ENCODE data around the gene TNK1.
"Not testable (repeated sequence)": the region's sequence is repeated elsewhere in the genome, so short reads cannot be mapped to it uniquely, and the experiment has no call there.

TNK1 gene

DNA sequence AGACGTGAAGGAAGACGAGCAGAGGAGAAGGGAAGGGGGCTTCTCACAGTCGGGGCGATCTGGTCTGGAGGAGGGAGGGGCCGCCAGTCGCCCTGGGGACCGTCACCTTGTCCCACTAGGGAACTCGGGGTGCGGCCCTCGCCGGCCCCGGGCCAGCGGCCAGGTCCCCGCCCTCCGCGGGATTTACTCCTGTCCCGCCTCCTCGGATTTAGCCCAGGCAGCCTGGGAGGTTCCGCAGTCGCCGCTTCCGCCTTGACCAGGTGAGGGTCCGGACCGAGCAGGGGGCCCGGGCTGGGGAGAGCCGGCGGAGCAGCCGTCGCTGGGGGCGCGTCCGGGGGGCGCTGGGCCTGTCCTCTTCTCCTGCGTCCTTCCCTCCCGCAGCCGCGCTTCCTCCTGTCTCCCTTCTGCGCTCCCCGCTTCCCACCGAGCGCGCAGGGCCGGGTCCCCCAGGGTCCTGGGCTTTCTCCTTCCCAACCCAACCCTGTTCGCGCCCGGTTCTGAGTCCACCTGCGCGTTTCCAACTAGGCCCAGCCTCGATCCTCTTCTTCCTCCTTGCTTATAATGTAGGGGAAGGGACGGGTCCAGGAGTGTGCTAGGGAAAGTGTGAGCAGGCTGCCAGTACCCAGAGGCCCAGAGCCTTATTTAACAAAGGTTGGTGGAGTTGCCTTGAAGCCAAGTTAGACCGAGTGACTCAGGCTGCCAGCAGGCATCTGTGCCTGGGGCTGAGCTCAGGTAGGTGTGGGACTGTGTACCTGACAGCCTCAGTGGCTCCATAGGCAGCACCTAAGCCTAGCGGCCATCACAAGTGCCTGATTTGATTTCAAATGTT lies at the start of gene TNK1:
TNK1 (plus strand) TSS at position 235 of the 829 bp plus-strand sequence. CDS start 1,838 bp downstream, outside the sequence.
- no peak for DNase-seq

DNA sequence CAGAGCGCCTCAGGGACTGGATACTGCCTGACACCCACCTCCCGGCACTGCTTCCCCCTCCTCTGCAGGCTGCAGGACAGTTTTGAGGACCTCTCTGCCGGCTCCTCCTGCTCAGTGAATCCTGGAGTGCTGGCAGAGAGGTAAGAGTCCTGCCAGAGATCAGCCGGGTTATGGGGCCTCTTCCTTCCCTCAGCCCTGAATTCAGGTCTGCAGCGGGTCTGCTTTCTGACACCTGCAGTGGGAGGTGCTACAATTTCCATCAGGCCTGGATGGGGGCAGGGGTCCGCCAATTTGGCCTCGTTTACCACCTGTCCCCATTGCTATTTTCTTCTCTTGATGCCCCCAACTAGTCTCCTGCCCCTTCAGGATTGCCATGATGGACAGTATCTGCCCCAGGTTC lies 48.8 kb upstream of the TNK1 start:
- DNase-seq, result no peak

DNA sequence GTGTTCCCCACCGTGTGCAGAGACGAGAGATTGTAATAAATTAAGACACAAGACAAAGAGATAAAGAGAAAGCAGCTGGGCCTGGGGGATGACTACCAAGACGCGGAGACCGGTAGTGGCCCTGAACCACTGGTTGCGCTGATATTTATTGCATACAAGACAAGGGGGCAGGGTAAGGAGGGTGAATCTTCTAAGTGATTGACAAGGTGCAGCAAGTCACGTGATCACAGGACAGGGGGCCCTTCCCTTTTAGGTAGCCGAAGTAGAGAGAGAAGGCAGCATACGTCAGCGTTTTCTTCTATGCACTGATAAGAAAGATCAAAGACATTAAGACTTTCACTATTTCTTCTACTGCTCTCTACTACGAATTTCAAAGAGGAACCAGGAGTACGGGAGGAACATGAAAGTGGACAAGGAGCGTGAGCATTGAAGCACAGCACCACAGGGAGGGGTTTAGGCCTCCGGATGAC lies 48.3 kb upstream of the TNK1 start:
- DNase-seq, result not testable (repeated sequence)

DNA sequence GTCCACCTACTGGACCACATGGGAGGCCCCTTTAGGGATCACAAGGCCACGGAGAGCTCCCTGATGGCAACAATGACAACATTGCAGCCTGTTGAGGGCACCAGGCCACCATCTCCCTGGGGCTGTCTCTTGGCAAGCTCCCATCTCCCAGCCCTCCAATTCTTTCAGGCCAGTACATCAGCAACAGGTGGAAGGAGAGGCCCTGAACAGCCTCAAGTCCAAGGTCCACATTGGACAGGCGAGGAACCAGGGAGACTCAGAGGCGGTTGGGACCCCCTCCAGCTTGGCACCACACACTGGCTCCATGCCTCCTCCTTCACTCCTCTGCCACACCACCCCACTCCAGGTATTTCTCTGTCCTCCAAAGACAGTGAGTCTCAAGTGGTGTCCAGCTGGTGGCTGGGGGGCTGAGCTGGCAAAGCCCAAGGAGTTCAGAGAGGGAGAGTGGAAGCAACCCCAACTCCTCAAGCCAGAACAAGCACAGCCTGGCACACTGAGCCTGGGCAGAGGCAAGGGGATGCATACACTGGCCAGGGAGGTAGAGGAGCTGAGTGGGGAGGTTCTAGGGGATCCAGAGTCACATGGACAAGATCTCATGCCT lies 45.9 kb upstream of the TNK1 start:
- DNase-seq, result no peak

DNA sequence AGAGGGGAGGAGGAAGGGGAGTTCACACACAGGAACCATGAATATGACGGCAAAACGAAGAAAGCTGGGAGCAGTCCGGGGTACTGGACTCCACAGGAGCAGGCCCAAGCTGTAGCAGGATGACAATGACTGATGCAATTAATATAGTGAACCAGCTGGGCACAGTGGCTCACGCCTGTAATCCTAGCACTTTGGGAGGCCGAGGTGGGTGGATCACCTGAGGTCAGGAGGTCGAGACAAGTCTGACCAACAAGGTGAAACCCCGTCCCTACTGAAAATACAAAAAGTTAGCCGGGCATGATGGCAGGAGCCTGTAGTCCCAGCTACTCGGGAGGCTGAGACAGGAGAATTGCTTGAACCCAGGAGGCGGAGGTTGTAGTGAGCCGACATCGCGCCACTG lies 45.1 kb upstream of the TNK1 start:
- DNase-seq, result not testable (repeated sequence)

DNA sequence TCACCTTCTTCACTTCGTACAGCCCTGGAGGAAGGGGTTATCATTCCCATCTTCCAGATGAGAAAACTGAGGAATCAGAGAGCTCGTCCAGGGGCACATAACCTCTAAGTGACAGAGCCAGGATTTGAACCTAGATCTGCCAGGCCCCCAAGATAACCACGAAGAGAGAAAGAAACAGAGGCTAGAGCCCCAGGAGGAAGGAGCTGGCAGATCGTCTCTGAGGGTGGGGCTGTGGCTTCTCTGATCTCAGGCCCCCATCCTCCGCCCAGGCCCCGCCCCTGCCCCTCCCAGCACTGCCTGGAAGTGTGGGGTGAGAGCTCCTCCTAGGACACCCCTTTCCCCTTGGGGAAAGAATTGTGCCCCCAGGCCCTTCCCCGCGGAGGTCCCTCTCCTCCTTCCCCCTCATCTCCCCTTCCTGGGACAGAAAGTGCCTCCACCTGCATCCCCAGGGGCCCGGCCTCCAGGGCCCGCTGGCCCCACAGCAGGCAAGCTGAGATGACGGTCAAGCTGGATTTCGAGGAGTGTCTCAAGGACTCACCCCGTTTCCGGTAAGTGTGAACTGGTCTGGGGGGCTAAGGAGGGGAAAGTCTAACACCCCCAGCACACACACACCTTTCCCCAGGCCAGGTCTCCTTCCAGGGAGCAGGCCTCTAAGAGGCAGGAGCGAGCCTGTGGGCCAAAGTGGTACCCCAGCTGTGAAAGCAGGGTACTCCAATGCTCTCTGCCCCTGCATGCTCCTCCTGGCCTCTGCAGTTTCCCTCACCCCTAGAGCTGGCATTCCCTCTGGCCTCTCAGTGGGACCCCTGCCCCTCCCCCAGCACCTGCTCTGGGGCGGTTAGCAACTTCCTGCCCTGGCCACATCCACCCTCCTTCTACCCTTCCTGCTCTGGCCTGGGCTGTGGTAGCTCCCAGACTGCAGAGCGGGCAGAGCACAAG lies 44.4 kb upstream of the TNK1 start, which contains the start of gene ACAP1:
ACAP1 (plus strand) TSS at position 290 of the 936 bp plus-strand sequence; CDS start at position 496, 206 bp downstream.
- no peak for DNase-seq

DNA sequence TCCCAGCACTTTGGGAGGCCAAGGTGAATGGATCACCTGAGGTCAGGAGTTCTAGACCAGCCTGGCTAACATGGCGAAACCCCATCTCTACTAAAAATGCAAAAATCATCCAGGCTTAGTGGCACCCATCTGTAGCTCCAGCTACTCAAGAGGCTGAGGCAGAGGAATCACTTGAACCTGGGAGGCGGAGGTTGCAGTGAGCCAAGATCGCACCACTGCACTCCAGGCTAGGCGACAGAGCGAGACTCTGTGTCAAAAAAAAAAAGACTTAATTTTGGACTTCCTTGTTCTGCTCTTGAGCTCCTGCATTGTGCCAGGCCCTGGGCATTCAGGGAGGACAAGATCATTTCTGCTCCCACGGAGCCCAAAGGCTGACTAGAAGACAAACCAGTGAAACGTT lies 43.3 kb upstream of the TNK1 start:
- not testable (repeated sequence) for DNase-seq

DNA sequence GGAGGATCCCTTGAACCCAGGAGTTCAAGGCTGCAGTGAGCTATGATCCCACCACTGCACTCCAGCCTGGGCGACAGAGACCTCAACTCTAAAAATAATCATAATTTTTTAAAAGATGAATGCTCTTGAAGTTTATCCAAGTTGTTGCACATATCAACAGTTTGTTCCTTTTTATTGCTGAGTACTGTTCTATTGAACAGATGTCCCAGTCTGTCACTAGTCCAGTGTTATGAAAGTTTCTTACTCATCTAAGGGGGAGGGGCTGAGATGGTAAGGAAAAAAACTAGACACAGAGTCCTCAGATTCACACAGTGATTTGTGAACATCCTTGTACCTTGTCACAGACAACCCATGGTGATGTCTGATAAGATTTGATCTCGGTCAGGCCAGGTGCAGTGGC lies 40.7 kb upstream of the TNK1 start:
- no peak for DNase-seq

DNA sequence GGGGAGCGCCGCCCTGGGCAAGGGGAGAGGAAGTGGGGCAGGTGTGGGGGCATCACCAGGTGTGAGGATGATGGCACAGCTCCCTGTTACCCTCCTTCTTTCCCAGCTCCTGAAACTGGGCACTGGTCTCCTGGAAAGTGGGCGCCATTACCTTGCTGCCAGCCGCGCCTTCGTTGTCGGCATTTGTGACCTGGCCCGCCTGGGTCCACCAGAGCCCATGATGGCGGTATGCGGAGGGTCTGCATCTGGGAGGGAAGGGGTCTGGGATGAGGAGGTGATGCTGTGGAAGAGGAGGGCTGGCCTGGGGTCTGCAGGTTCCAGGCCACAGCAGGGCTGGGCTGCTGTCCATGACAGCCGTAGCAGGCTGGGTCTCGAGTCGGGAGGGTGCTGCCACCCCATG lies 39.0 kb upstream of the TNK1 start:
- no peak for DNase-seq

DNA sequence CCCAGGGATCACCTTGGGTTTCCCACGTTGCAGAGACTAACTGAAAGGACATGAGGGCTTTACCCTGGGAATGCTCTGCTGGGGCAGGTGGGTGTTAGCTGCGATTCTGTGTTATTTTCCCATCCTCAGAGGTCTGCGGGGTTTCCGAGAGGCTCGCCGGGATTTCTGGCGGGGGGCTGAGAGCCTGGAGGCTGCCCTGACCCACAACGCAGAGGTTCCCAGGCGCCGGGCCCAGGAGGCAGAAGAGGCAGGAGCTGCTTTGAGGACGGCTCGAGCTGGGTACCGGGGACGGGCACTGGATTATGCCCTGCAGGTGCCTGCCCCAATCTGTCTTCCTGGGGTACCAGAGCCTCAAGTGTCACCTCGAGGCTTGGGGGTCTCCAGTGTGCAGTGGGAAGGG lies 37.6 kb upstream of the TNK1 start:
- DNase-seq, result no peak

DNA sequence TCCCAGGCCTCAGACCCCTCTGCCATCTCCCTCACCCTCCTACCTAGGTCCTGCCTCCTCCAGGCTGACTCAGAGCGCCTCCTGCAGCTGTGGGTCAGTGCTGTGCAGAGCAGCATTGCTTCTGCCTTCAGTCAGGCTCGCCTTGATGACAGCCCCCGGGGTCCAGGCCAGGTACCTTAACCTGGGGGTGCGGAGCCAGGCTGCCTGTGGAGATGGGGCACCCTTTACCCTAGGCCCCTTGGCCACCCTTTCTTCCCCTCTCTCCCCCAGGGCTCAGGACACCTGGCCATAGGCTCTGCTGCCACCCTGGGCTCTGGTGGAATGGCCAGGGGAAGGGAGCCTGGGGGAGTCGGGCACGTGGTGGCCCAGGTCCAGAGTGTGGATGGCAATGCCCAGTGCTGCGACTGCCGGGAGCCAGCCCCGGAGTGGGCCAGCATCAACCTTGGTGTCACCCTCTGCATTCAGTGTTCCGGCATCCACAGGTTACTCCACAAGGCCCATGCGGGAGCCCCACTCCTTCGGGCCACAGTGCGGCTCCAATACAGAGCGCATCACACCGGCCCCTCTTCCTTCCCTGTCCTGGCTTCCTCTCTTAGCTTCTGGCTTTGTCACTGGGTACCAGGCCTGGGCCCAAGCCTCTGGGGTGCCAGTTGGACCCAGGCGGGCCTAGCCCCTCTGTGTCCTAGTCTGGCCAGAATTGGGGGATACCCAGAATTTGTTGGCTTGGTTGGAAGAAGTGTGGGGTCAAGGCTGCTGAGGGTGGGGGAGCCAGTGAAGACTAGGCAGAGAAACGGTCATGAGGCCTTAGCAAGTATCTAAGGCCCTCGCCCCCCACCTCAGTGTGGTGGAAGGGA lies 33.9 kb upstream of the TNK1 start:
- no peak for DNase-seq

DNA sequence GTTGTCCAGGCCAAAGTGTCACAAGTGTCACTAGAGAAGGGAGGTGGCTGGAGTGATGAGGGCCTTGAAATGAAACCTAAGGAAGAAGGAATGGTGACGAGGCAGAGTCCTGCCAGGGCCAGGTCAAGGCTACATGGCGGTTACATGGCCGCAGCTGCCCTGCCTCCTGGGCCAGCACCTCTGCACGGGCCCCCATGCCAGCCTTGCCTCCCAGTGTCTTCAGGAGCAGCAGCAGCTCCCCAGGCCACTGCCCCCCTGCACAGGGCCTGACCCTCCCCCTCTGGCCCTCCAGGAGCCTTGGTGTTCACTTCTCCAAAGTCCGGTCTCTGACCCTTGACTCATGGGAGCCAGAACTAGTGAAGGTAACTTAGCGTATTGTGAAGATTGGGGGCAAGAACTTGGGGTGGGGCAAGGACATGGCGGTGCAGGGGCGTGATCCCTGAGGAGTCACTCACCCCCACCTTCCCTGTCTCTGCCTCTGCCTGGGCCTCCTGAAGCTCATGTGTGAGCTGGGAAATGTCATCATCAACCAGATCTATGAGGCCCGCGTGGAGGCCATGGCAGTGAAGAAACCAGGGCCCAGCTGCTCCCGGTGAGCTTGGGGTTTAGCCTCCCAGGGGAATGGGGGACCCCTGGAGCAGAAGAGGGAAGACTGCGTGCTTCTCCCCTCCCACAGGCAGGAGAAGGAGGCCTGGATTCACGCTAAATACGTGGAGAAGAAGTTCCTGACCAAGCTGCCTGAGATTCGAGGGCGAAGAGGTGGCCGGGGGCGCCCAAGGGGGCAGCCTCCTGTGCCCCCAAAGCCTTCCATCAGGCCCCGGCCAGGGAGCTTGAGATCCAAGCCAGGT lies 33.0 kb upstream of the TNK1 start:
- DNase-seq, result no peak

DNA sequence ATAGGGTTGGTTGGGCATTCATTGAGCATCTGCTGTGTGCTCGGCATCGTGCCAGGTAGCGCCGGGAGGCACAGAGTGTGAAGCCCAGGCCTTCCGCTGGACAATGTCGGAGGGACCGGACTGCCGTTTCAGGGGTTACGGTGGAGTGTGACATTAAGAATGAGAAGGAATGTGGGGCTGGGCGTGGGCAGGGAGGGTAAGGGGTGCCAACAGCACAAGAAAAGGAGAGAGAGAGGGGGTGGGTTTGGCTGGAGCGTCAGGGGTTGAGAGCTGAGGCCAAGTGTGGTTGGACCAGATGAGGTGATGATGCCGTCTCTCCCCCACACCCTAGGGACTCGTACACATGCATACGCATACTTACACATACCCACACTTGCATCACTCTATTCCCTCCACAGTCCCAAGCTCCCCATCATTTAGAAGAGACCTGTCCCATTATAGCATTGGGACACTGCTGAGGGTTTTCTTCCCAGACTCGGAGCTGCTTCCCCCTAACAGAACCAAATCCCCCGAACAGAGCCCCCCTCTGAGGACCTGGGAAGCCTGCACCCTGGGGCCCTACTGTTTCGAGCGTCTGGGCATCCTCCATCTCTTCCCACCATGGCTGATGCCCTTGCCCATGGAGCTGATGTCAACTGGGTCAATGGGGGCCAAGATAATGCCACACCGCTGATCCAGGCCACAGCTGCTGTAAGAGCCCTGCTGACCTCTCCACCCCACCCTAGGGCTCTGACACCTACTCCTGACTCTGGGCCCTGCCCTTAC lies 32.2 kb upstream of the TNK1 start:
- DNase-seq, result no peak

DNA sequence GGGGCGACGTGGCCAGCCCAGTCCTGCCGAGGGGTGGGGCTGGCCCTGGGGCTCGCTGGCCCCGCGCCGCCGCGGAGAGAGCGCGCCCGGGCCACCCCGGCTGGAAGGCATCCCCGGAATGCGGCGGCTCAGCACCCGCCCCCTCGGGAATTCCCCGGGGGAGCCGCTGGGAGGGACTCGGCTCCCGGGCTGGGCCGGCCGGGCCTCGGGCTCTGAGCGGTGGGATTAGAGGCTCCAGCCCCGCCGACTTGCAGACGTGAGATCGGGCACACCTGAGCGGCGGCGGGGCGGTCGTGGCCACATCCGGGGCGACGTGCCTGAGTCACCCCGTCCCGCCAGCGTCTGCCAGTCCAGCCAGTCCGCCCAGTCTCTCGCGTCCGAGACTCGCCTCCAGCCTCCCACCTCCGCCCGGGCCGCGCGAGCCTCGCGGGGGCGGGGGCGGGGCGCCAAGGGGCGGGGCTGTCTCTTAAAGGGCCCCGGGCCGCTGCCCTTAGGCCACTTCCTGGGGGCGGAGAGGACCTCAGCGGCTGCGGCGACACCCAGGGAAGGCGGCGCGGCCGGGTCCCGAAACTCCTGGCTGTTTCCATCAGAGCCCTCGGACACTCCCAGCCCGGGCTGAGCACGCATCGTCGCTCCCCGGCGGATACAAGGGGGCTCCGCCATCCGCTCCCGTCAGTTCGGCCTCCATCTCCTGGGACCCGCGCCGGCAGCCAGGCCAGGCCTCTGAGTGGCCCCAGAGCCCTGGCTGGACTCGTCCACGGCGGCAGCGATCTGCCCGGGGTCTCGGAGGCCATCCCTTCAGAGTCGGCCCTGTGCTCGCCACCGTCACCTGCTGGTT lies 29.0 kb upstream of the TNK1 start, which contains the start of gene KCTD11:
KCTD11 (plus strand) TSS at position 498 of the 838 bp plus-strand sequence.
- DNase-seq, result peak; percentile 1

DNA sequence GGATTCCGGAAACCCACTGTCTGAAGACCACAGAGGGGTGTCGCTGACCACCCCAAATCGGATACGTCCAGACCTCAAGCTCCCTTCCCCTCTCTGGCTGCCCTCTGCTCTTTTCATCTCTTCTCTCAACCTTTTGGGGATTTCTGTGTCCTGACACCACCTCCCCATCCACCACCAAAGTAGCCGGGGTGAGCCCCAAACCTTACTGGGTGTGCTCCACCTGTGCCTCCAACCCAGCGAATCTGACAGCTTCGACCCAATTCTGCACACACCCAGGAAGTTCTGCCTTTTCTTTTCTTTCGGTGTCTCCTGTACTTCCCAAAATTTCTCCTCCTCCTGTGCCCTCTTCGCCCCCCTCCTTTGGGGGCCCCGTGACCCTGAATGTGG lies 28.4 kb upstream of the TNK1 start:
- DNase-seq, result no peak

DNA sequence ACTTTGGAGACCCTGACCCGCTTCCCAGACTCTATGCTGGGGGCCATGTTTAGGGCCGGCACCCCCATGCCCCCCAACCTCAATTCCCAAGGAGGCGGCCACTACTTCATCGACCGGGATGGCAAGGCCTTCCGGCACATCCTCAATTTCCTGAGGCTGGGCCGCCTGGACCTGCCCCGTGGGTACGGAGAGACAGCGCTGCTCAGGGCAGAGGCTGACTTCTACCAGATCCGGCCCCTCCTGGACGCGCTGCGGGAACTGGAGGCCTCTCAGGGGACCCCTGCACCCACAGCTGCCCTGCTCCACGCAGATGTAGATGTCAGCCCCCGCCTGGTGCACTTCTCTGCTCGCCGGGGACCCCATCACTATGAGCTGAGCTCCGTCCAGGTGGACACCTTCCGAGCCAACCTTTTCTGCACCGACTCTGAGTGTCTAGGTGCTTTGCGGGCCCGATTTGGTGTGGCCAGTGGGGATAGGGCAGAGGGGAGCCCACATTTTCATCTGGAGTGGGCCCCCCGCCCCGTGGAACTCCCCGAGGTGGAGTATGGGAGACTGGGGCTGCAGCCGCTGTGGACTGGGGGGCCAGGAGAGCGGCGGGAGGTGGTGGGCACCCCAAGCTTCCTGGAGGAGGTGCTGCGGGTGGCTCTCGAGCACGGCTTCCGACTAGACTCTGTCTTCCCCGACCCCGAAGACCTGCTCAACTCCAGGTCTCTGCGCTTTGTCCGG lies 27.8 kb upstream of the TNK1 start:
- no peak for DNase-seq

DNA sequence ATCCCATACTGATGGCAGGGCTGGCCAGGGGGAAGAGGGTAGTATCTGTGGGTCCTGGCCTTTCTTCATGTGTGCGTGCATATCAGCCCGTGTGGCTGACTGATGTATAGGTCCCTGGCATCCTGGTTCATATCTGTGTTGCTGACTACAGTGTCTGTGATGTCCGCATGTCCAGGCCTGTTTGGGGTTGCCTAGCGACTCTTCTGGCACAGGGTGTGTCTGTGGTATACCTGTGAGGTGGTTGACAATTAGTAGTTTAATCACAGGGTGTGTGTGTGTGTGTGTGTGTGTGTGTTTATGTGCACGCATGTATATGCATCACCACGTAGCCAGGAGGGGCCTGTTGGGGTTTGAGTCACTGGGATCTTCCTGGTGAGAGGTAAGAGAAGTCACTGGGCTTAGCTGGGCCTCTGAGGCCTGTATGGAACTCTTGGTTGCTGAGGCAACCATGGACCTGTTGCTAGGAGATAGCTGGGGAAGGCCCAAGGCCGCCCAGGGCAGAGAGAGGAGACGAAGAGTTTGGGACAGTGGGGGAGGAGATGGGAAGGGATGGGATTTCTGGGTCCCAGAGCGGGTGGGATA lies 26.5 kb upstream of the TNK1 start:
- DNase-seq, result no peak

DNA sequence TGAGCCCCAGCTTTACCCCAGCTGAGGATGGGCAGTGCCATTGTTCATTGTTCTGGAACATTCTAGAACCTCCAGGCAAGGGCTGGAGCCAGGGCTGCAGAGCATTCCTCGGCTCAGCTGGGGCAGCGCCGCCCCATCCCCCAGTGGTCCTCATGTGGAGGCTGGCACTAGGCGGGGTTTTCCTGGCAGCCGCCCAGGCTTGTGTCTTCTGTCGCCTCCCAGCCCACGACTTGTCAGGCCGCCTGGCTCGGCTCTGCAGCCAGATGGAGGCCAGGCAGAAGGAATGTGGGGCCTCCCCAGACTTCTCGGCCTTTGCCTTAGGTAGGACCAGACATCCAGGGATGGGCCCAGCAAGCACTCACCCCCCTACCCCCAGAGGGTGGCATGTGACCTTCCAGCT lies 25.8 kb upstream of the TNK1 start, which contains the start of gene TMEM95:
TMEM95 (plus strand) TSS at position 104 of the 400 bp plus-strand sequence; CDS start at position 153, 49 bp downstream.
- DNase-seq, result no peak

All from NCI-H774 (cell line).